GM18867 (cell line): ENCODE measurements around the gene ALPI.

ENCODE experiments used
- ATAC-seq: cut with Tn5 transposase; IDR thresholded peaks from one replicate; pipeline ENCODE4 v1.9.1; 2021; ENCODE audit warnings: mild to moderate bottlenecking, moderate library complexity; ENCODE audit not compliant: unreplicated experiment

The ALPI gene

GRCh38 chr2:232459419-232460035 lies 3.6 kb downstream of the ALPI start:
- no peak for ATAC-seq

- ATAC-seq = no peak
Observed at GRCh38 chr2:232460171-232460570, 4.2 kb downstream of the ALPI start.

DNA sequence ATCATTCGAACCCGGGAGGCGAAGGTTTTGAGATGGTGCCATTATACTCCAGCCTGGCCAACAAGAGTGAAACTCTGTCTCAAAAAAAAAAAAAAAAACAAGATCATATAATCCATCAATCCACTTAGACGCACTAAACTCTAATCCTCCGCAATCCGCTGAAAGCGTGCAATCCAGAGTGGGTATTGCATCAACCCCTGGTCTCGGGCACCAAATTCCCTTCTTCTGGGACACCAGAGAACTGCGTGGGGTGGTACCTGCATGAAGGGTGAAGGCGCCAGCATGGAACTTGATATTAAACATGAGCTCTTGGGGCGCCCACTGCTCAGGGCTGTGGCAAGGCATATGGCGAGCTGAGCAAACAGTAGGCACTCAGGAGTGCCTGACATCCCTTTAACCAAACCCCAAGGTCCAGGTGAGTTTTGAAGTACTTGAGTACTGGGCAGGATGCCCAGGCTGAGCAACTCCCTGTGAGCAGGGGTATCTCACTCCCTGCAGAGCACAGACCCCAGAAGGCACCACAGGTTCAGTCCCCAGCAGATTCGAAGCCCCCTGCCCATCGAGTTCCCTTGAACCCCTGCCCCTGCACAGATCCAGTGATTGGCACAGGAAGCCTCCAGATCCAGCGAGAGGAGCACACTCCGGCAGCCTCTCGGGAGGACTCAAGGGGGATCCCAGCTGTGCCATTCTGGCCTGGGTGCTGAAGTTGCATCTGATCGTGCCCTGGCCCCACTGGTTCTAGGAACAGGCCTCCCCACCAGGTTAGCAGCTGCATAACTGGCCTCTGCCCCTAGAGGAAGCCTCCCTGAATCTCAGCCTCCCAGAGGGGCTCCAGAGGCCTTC lies 8.0 kb downstream of the ALPI start:
- no peak for ATAC-seq

GRCh38 chr2:232464544-232464885 lies 8.6 kb downstream of the ALPI start:
- no peak for ATAC-seq

GRCh38 chr2:232465061-232465460 lies 9.1 kb downstream of the ALPI start:
- no peak for ATAC-seq

DNA sequence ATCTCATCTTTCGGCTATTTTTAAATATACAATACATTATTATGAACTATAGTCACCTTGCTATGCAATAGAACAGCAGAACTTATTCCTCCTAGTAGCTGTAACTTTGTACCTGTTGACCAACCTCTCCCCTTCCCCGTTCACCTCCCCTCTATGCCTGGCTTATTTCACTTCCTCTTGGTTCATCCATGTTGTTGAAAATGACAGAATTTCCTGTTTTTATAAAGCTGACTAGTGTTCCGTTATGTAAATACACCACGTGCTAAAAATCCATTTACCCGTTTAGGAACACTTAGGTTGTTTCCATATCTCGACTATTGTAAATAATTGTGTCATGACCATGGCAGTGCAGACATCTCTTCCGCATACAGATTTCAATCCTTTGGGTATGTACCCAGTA lies 10.3 kb downstream of the ALPI start:
- ATAC-seq = no peak

GRCh38 chr2:232473467-232473890 lies 17.5 kb downstream of the ALPI start:
- ATAC-seq = no peak

DNA sequence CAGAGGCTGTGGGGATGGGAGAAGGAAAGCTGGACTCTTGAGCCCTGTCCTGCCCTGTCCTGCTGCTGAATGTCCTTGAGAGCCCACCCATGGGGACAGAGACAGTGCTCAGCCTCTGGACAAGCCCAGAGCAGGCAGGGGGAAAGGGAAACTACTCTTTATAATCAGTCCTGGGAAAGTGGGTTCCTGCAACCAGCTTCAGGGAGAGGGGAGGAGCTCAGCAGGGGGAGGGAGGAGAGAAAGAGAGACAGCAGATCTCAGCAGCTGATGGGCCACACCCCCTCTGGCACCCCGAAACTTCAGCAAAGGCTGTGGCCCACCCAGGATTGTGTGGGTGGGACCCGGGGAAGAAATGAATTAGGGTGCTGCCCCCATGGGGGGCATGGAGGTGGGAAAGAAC lies 20.1 kb downstream of the ALPI start:
- ATAC-seq = no peak

GRCh38 chr2:232476791-232477190 lies 20.8 kb downstream of the ALPI start:
- no peak for ATAC-seq

DNA sequence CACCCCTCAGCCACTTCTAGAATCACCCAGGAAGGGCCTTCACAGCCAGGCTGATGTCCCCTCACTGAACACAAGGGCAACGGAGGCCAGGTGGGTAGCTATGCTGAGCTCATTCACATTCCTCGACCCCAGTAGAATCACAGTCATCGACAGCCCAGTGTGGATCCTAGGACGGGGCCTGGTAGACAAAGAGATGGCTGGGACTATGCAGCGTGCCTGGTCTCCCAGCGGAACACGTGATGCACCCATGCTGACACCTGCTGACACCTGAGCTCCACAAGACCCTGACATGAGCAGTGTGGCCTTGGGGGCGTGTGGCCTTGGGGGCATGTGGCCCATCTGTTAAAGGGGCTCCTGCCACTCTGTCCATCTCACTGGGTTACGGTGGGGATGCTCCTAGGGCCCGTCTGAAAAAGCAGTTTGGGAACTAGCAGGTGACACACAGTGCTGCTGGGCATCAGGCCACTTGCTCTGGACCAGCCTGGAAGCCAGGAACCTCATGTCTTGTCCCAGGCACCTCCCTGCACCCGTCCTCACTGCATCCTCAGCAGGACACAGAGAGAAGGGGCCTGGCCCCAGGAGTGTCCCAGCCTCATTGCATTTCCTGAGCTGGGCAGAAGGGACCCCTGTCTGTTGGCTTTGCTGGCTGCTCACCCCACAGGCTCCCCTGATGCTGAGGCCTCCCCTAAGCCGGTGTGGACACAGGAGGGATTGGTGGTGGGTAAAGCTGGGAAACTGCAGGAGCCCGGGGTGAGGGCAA lies 22.0 kb downstream of the ALPI start:
- no peak for ATAC-seq

DNA sequence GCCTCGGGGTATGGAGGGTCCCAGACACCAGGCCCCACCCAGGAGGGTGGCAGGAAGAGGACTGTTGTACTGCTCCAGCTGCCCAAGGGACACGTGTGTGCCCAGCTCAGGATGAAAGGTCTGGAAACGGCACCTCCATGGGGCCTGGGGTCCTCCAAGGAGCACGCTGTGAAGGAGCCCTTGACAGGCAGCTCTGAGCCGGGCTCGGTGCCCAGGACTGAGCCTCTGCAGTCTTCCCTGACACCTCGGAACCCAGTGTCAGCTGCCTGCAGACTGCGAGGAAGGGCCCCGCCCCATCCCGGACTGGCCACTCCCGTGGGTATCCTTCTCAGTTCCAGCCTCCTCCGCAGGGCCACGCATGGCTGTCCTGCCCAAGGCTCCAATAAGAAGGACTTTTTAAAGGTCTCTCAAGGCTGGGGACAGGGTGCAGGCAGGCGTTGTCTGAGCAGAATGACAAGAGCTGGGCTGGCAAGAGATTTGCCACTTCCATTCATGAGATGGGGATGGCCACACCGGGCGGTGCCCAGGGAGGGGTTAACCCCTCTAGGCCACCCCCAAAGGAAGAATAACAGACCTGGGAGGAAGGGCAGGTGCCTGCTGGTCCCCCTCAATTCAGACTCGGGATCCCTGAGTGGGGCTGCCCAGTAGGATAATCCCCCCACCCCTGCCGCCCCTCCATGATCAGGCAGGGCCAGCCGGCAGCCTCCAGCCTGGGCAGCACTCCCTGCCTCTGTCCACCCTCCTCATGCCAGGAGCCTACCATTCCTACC lies 22.8 kb downstream of the ALPI start:
- ATAC-seq = no peak

DNA sequence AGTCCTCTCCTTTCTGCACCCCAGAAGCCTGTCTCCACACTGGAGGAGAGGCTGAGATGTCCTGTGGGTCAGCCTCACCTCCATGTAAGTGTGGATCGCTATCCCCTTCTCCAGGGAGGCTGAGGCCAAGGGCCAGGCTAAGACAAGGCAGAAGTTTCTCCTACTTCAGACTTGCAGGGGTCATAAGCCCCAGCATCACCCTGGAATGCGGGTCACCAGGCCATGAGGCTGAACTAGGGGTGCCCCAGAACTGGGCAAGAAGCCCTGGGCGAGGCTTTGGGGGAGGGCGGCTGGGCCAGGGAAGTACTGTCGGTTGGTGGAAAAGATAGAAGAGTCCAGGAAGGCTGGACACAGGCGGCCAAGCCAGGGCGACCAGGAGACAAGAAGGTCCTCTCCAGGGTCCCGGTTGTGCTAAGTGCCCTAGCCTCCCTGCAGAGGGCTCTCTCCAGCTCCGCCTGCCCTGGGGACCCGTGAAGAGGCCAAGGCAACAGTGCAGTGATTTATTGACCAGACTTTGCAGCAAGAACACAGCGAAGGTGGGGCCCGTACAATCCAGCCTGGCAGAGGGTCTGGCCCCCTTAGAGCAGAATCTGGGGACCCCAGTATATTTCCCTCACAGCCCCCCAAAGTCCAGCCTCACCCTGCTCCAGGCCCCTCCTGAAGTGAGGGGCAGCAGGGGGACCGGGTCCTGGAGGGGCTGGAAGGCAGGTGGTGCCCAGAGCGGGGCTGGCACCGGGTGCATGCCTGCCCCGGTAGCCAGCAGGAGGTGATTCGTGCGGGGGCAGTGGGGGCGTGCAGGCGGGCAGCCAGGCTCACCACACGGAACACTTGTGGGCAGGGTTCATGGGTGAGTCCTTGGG lies 23.6 kb downstream of the ALPI start:
- no peak for ATAC-seq

- ATAC-seq = no peak
Observed at GRCh38 chr2:232480201-232481190, 24.5 kb downstream of the ALPI start.

DNA sequence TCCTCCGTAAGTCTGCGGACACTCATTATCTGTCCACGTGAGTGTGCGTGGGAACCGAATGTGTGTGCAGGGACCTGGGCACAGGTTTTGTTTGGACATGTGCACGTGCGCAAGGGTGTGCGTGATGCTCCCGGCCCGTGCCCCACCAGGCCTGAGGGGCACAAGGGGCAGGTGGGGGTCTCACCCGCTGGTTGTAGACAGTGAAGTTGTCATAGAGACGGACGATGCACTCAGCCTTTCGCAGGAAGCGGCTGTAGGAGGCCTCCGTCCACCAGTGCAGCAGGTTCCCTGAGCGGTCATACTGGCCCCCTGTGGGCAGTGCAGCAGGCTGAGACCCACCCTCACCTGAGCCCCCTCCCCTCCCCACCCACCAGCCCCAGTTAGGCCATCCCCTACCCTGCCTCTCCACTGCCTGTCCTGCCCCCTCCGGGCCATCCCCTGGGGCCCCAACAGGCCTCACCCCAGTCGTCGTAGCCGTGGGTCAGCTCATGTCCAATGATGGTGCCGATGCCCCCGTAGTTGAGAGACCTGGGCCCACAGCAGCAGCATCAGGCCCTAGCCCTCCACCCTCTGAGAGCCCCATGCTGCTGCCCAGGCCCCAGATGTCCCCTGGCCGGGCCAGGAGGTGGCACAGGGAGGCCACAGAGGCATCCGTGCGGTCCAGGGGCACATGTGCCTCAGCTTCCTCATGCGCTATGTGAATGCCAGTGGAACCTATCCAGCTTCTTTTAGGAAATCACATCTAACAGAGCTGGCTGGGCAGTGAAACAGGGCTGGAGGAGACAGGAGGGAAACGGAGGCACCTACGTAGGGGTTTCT lies 25.6 kb downstream of the ALPI start:
- no peak for ATAC-seq

DNA sequence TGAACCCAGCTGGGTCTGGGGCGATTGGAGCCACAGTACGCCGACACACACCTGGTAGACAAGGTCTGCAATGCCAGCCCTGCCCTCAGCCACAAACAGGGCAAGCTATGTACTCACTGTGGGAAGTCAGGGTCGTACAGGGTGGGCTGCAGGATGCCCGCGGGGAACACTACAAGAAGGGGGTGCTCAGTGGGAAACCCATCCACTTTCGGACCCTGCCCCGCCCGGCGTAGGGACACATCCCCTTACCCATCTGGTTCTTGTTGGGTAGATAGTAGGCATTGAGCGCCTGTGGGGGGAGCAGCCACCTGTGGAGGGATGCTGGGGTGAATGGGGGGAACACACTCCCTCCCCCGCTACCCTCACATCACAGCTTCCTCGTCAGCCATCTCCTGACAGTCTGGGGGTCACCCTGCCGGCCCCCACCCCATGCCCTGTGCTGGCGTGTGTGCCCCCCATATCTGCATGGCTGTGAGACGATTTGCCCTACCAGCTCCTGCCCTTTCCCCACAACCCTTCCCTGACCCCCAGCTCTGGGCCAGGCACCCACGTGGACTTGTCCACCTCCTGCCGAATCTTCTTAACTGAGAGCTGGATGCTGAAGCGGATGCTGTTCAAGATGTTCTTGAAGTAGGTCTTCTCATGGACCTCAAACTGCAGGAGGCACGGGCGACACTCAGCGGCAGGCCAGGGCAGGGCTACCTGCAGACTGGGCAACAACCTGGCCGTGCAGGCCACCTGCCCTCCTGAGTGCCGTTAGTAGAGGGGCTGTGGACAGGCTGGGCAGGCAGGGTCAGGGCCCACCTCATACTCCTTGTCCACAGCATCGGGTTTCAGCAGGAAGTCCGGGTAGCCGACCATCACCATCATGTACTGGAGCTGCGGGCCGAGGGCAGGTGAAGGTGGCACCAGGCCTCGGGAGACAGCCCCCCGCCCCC lies 26.6 kb downstream of the ALPI start:
- no peak for ATAC-seq

DNA sequence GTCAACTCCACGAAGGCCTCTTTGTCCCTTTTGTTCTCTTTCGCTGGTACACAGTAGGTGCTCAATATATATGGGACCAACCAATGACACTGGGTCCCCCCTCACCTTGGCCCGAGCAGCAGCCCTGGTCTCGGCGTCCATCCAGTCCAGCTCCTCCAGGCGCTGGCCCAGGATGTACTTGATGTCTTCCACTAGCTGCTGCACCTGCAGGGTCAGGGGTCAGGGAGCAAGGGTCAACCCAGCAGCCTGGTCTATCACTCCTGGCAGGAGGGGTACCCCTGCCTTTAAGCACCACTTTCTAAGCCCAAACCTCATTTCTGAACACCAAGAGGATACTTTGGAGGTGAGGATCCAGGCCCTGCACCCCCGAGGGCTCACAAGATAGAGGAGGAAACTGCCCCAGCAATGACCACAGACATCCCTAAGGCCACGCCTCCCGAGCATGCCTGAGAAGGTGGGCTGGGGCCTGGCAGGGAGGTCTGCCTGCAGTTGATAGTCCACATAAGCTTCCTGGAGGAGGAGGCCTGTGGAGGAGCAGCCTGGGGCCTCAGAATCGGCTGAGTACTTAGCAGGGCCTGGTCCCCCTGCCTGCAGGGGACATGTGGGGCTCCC lies 27.5 kb downstream of the ALPI start:
- no peak for ATAC-seq
